SK-N-SH (cell line): Measurements from ENCODE around the gene ARHGEF28. TPM values are rescaled to one million over a fixed set of nuclear protein-coding genes. Genes with fewer than 3 reads are reported as not detected.

Experiments used
- CTCF ChIA-PET: fragments of 300-600, 350-600 bp; formaldehyde crosslinking; extraction: SDS; loops from one replicate; lab custom pipeline; 2021; lab: Yijun Ruan, JAX
- POLR2A ChIA-PET: fragments of 350-600 bp; sonication (Branson Sonifier 250); formaldehyde crosslinking; extraction: SDS; loops from one replicate; lab custom pipeline; 2020; ENCODE audit warnings: antibody characterized with exemption, inconsistent platforms; lab: Yijun Ruan, JAX
- DNase-seq: peaks from one replicate; pipeline ENCODE4 v3.0.0; 2012
- H2AFZ ChIP-seq: fragments of 200-600 bp; sonication (generic); 2 replicates; pipeline ENCODE4 v1.8.1; 2016; ENCODE audit warnings: antibody characterized with exemption, mild to moderate bottlenecking, low read depth
- H3F3A ChIP-seq: fragments of 200-600 bp; sonication (generic); replicated peaks from 2 replicates; pipeline ENCODE3; 2016; ENCODE audit warnings: antibody characterized with exemption, mild to moderate bottlenecking; ENCODE audit not compliant: insufficient read depth
- H3K27ac ChIP-seq, 2 experiments: fragments of 200-500 bp in 1 of 2; fragments of 200-600 bp in 1 of 2; sonication (Bioruptor generic) in 1 of 2; sonication (generic), shearing (Covaris generic) in 1 of 2; 2 replicates each; pipeline versions ENCODE4 v1.5.1 to v1.6.1; 2014 to 2016; ENCODE audit warnings: low read depth in 2 of 2, inconsistent platforms in 1 of 2, low read length in 1 of 2, mild to moderate bottlenecking in 1 of 2, mixed read lengths in 1 of 2
- H3K27me3 ChIP-seq: fragments of 200-600 bp; sonication (generic), shearing (Covaris generic); 2 replicates; pipeline ENCODE4 v1.6.1; 2016; ENCODE audit warnings: mixed run types; ENCODE audit not compliant: insufficient read depth
- H3K36me3 ChIP-seq, 2 experiments: fragments of 200-500 bp in 1 of 2; fragments of 200-600 bp in 1 of 2; sonication (Bioruptor generic) in 1 of 2; sonication (generic) in 1 of 2; replicated peaks in 1 of 2; 2 replicates each; pipeline versions ENCODE3 to v1.5.1; 2014 to 2016; ENCODE audit warnings: low read length in 1 of 2, mild to moderate bottlenecking in 1 of 2; ENCODE audit not compliant: insufficient read depth in 2 of 2, control insufficient read depth in 1 of 2
- H3K4me1 ChIP-seq, 2 experiments: fragments of 200-500 bp in 1 of 2; fragments of 200-600 bp in 1 of 2; sonication (Bioruptor generic) in 1 of 2; sonication (generic), shearing (Covaris generic) in 1 of 2; 2 replicates each; pipeline versions ENCODE4 v1.5.1 to v1.6.1; 2014 to 2016; ENCODE audit warnings: low read depth in 1 of 2, low read length in 1 of 2, mixed run types in 1 of 2; ENCODE audit not compliant: insufficient read depth in 2 of 2, control insufficient read depth in 1 of 2
- H3K4me2 ChIP-seq: fragments of 200-600 bp; sonication (generic), shearing (Covaris generic); 2 replicates; pipeline ENCODE4 v1.6.1; 2017; ENCODE audit warnings: mixed run types
- H3K4me3 ChIP-seq, 2 experiments: fragments of 200-500 bp in 1 of 2; fragments of 200-600 bp in 1 of 2; sonication (Bioruptor generic) in 1 of 2; sonication (generic), shearing (Covaris generic) in 1 of 2; 2 replicates each; pipeline versions ENCODE4 v1.5.1 to v1.8.1; 2014 to 2016; ENCODE audit warnings: low read depth in 2 of 2, inconsistent platforms in 1 of 2, low read length in 1 of 2, mild to moderate bottlenecking in 1 of 2, mixed read lengths in 1 of 2, moderate library complexity in 1 of 2
- H3K79me2 ChIP-seq: fragments of 200-600 bp; sonication (generic); 2 replicates; pipeline ENCODE4 v1.8.1; 2017; ENCODE audit warnings: mild to moderate bottlenecking; ENCODE audit not compliant: insufficient read depth
- H3K9ac ChIP-seq: fragments of 200-600 bp; sonication (generic); 2 replicates; pipeline ENCODE4 v1.6.1; 2017; ENCODE audit warnings: mixed run types
- H3K9me2 ChIP-seq: fragments of 200-600 bp; sonication (generic); 2 replicates; pipeline ENCODE4 v1.6.1; 2017; ENCODE audit warnings: mixed run types
- H3K9me3 ChIP-seq: fragments of 200-600 bp; sonication (generic); 2 replicates; pipeline ENCODE4 v1.6.1; 2017; ENCODE audit warnings: mixed run types, mild to moderate bottlenecking, moderate library complexity
- H4K20me1 ChIP-seq: fragments of 200-600 bp; sonication (generic); 2 replicates; pipeline ENCODE4 v1.6.1; 2017; ENCODE audit warnings: mild to moderate bottlenecking, mixed run types; ENCODE audit not compliant: insufficient read depth
- CHD2 ChIP-seq: fragments of 150-350 bp; IDR thresholded peaks from 2 replicates; pipeline ENCODE4 v1.6.1; 2018; ENCODE audit warnings: low read length; ENCODE audit not compliant: partially characterized antibody
- EP300 ChIP-seq, 2 experiments: IDR thresholded peaks; 2 replicates each; pipeline versions ENCODE4 v1.4.0 to v1.6.1; 2012; ENCODE audit warnings: borderline replicate concordance in 1 of 2, low read depth in 1 of 2, low read length in 1 of 2
- EZH2phosphoT487 ChIP-seq: fragments of 200-600 bp; sonication (generic); IDR thresholded peaks from 2 replicates; pipeline ENCODE4 v1.6.1; 2017; ENCODE audit warnings: low read depth, mixed run types, mild to moderate bottlenecking, antibody characterized with exemption, moderate library complexity, borderline replicate concordance
- GABPA ChIP-seq: IDR thresholded peaks from 2 replicates; pipeline ENCODE4 v1.4.0; 2012; ENCODE audit warnings: low read depth, mild to moderate bottlenecking
- GATA2 ChIP-seq: sonication (generic); formaldehyde crosslinking; IDR thresholded peaks from 2 replicates; pipeline ENCODE4 v1.5.0; 2020; ENCODE audit warnings: mild to moderate bottlenecking, missing genetic modification reagents
- JUND ChIP-seq: IDR thresholded peaks from 2 replicates; pipeline ENCODE4 v1.4.0; 2012
- MEF2A ChIP-seq: IDR thresholded peaks from 2 replicates; pipeline ENCODE4 v1.4.0; 2012; ENCODE audit warnings: low read depth, borderline replicate concordance
- POLR2AphosphoS5 ChIP-seq: IDR thresholded peaks from 2 replicates; pipeline ENCODE4 v1.6.1; 2012; ENCODE audit warnings: low read depth, low read length
- RCOR1 ChIP-seq: fragments of 150-350 bp; IDR thresholded peaks from 2 replicates; pipeline ENCODE4 v1.6.1; 2017; ENCODE audit warnings: antibody characterized with exemption, low read length
- SMC3 ChIP-seq: IDR thresholded peaks from 2 replicates; pipeline ENCODE4 v1.6.1; 2012; ENCODE audit warnings: low read depth, low read length, improper control_type of control experiment
- TEAD4 ChIP-seq: IDR thresholded peaks from 2 replicates; pipeline ENCODE4 v1.4.0; 2012; ENCODE audit warnings: mild to moderate bottlenecking, borderline replicate concordance; ENCODE audit not compliant: insufficient read depth
- YY1 ChIP-seq: IDR thresholded peaks from 2 replicates; pipeline ENCODE4 v1.4.0; 2012; ENCODE audit warnings: low read depth, mild to moderate bottlenecking
- WGBS: methylation state at CpG from one replicate; pipeline ENCODE4 v1.1.6; 2017; ENCODE audit warnings: low lambda C conversion rate; 5-methylcytosine and 5-hydroxymethylcytosine counted together
- polyA plus RNA-seq, 3 experiments: library from polyadenylated mRNA; depleted of rRNA; stranded (reverse); fragments of >200 nt; gene quantifications; 2 replicates each; pipeline ENCODE4 v1.2.3, GENCODE V29; 2012
- TF ChIP-seq, protein P1 (sequence below): IDR thresholded peaks from 2 replicates; pipeline ENCODE4 v1.4.0; 2012; ENCODE audit warnings: low read depth
- TF ChIP-seq, protein P2 (sequence below): fragments of 200-600 bp; sonication (generic); IDR thresholded peaks from 2 replicates; pipeline ENCODE4 v1.6.1; 2017; ENCODE audit warnings: antibody characterized with exemption, mild to moderate bottlenecking, moderate library complexity
- TF ChIP-seq, protein P3 (sequence below): IDR thresholded peaks from 2 replicates; pipeline ENCODE4; 2012
- TF ChIP-seq, protein P4 (sequence below): IDR thresholded peaks from 2 replicates; pipeline ENCODE4 v1.6.1; 2012; ENCODE audit warnings: mild to moderate bottlenecking, low read depth, low read length, moderate library complexity
- TF ChIP-seq, protein P5 (sequence below): fragments of 150-350 bp; IDR thresholded peaks from 2 replicates; pipeline ENCODE4 v1.6.1; 2016; ENCODE audit warnings: mild to moderate bottlenecking, low read depth, low read length
- TF ChIP-seq, protein P6 (sequence below): IDR thresholded peaks from 2 replicates; pipeline ENCODE4 v1.4.0; 2012; ENCODE audit warnings: low read depth, borderline replicate concordance

The ARHGEF28 gene
- polyA plus RNA-seq, 1 of the 3 experiments (the other 2 are of a cell fraction), result 4.2 TPM

DNA sequence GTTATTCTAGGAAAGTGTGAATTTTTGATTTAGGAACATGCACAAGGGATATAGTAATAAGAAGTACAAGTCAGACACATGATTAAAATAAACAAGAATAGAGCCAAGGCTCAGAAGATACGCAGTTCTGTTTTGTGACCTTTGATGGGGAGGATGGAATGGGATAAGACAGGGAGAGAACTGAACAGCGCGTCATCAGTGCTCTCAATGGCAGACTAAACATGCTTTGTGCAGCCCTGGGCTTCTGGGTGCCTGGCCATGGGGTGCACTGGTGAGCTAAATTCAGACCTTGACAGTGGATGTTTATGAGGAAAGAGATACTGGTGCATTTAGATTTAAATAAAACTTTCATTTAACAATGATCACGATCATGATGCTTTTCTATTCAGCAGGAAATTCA lies 309.7 kb downstream of the ARHGEF28 start:
- Histone ChIP-seq H4K20me1 (no peaks in the 10 kb centered on the region), H3K27ac (no peak overlapping the region), H2AFZ (no peak overlapping the region), H3K4me3 (no peak overlapping the region), H3F3A (peaks cover 8% of the 10 kb centered on the region), H3K9ac (no peak overlapping the region), H3K9me2 (no peaks in the 10 kb centered on the region), H3K4me2 (no peak overlapping the region), H3K4me1 (peaks cover 0 to 2% of the 10 kb centered on the region in 2 experiments; a peak in 2 of 4 replicates), H3K9me3 (no peaks in the 10 kb centered on the region), H3K27me3 (no peaks in the 10 kb centered on the region), H3K79me2 (no peaks in the 10 kb centered on the region), H3K36me3 (peaks cover 0 to 3% of the 10 kb centered on the region in 2 experiments)
- DNase-seq, result no peak
- 91% methylated on average over 4 of the region's 4 CpGs for WGBS
- CTCF ChIA-PET, result no interaction called here
- POLR2A ChIA-PET, result no interaction called here
- TF ChIP-seq JUND, result no peak
- TF ChIP-seq, protein P1, sequence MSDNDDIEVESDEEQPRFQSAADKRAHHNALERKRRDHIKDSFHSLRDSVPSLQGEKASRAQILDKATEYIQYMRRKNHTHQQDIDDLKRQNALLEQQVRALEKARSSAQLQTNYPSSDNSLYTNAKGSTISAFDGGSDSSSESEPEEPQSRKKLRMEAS, result no peak
- TF ChIP-seq EP300 (IDR thresholded peaks at IDR 0.05; ENCODE audit: borderline replicate concordance in 1 of 2, low read depth in 1 of 2, low read length in 1 of 2), result no peak
- no peak for TF ChIP-seq EZH2phosphoT487
- TF ChIP-seq, protein P2, sequence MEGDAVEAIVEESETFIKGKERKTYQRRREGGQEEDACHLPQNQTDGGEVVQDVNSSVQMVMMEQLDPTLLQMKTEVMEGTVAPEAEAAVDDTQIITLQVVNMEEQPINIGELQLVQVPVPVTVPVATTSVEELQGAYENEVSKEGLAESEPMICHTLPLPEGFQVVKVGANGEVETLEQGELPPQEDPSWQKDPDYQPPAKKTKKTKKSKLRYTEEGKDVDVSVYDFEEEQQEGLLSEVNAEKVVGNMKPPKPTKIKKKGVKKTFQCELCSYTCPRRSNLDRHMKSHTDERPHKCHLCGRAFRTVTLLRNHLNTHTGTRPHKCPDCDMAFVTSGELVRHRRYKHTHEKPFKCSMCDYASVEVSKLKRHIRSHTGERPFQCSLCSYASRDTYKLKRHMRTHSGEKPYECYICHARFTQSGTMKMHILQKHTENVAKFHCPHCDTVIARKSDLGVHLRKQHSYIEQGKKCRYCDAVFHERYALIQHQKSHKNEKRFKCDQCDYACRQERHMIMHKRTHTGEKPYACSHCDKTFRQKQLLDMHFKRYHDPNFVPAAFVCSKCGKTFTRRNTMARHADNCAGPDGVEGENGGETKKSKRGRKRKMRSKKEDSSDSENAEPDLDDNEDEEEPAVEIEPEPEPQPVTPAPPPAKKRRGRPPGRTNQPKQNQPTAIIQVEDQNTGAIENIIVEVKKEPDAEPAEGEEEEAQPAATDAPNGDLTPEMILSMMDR, result no peak
- no peak for TF ChIP-seq GABPA
- no peak for TF ChIP-seq CHD2
- TF ChIP-seq GATA2, result no peak
- TF ChIP-seq, protein P3, sequence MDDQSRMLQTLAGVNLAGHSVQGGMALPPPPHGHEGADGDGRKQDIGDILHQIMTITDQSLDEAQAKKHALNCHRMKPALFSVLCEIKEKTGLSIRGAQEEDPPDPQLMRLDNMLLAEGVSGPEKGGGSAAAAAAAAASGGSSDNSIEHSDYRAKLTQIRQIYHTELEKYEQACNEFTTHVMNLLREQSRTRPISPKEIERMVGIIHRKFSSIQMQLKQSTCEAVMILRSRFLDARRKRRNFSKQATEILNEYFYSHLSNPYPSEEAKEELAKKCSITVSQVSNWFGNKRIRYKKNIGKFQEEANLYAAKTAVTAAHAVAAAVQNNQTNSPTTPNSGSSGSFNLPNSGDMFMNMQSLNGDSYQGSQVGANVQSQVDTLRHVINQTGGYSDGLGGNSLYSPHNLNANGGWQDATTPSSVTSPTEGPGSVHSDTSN, result no peak
- TF ChIP-seq, protein P4, sequence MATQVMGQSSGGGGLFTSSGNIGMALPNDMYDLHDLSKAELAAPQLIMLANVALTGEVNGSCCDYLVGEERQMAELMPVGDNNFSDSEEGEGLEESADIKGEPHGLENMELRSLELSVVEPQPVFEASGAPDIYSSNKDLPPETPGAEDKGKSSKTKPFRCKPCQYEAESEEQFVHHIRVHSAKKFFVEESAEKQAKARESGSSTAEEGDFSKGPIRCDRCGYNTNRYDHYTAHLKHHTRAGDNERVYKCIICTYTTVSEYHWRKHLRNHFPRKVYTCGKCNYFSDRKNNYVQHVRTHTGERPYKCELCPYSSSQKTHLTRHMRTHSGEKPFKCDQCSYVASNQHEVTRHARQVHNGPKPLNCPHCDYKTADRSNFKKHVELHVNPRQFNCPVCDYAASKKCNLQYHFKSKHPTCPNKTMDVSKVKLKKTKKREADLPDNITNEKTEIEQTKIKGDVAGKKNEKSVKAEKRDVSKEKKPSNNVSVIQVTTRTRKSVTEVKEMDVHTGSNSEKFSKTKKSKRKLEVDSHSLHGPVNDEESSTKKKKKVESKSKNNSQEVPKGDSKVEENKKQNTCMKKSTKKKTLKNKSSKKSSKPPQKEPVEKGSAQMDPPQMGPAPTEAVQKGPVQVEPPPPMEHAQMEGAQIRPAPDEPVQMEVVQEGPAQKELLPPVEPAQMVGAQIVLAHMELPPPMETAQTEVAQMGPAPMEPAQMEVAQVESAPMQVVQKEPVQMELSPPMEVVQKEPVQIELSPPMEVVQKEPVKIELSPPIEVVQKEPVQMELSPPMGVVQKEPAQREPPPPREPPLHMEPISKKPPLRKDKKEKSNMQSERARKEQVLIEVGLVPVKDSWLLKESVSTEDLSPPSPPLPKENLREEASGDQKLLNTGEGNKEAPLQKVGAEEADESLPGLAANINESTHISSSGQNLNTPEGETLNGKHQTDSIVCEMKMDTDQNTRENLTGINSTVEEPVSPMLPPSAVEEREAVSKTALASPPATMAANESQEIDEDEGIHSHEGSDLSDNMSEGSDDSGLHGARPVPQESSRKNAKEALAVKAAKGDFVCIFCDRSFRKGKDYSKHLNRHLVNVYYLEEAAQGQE, result no peak
- TF ChIP-seq MEF2A, result no peak
- TF ChIP-seq POLR2AphosphoS5, result no peak
- TF ChIP-seq, protein P5, sequence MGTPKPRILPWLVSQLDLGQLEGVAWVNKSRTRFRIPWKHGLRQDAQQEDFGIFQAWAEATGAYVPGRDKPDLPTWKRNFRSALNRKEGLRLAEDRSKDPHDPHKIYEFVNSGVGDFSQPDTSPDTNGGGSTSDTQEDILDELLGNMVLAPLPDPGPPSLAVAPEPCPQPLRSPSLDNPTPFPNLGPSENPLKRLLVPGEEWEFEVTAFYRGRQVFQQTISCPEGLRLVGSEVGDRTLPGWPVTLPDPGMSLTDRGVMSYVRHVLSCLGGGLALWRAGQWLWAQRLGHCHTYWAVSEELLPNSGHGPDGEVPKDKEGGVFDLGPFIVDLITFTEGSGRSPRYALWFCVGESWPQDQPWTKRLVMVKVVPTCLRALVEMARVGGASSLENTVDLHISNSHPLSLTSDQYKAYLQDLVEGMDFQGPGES, result no peak
- no peak for TF ChIP-seq TEAD4
- no peak for TF ChIP-seq SMC3
- TF ChIP-seq RCOR1, result no peak
- TF ChIP-seq, protein P6, sequence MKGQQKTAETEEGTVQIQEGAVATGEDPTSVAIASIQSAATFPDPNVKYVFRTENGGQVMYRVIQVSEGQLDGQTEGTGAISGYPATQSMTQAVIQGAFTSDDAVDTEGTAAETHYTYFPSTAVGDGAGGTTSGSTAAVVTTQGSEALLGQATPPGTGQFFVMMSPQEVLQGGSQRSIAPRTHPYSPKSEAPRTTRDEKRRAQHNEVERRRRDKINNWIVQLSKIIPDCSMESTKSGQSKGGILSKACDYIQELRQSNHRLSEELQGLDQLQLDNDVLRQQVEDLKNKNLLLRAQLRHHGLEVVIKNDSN, result no peak
- no peak for TF ChIP-seq YY1
